Endothelial cell of umbilical vein (primary cell): ENCODE data around the gene SOX18. TPM values are rescaled to one million over a fixed set of nuclear protein-coding genes. Genes with fewer than 3 reads are reported as not detected.
A peak's percentile ranks its signal among the peaks of the same experiment; 100 is the strongest.

Source experiments
- BruUV-seq: library from RNA; stranded (reverse); fragments of 400-500 nt; replicated peaks from 2 replicates; lab custom pipeline; 2021; lab: Mats Ljungman, UMichigan
- CTCF ChIA-PET: fragments of 300-600, 350-600 bp; sonication (Branson Sonifier 250); formaldehyde crosslinking; loops from one replicate; lab custom pipeline; 2021; ENCODE audit warnings: antibody characterized with exemption, inconsistent platforms; lab: Charles Lee
- POLR2A ChIA-PET: fragments of 300-600, 350-600 bp; sonication (Branson Sonifier 250); formaldehyde crosslinking; loops from one replicate; lab custom pipeline; 2021; ENCODE audit warnings: antibody characterized with exemption, inconsistent platforms; lab: Charles Lee
- DNase-seq: peaks from one replicate; pipeline ENCODE4 v3.0.0-alpha.2; 2011; ENCODE audit warnings: low read depth, low spot score
- FAIRE-seq: peaks from 2 replicates; lab custom pipeline; 2011; peaks lifted over from hg19 to GRCh38; lab: Jason Lieb, UNC
- H2AFZ ChIP-seq: 2 replicates; pipeline ENCODE4 v1.6.0; 2012; ENCODE audit warnings: low read depth, low read length, control low read depth, inconsistent platforms
- H3K27ac ChIP-seq: 2 replicates; pipeline ENCODE4 v1.5.1; 2011; ENCODE audit warnings: low read depth, mild to moderate bottlenecking, control low read depth, low read length, moderate library complexity; ENCODE audit not compliant: insufficient read depth
- H3K27me3 ChIP-seq, 2 experiments: 2 replicates each; pipeline versions ENCODE4 v1.6.0 to v1.6.1; 2011; ENCODE audit warnings: low read length in 2 of 2, mixed read lengths in 1 of 2; ENCODE audit not compliant: control insufficient read depth in 2 of 2, insufficient read depth in 2 of 2
- H3K36me3 ChIP-seq, 2 experiments: 2 replicates in 1 of 2; 3 replicates in 1 of 2; pipeline ENCODE4 v1.5.1; 2011; ENCODE audit warnings: low read length in 2 of 2, mild to moderate bottlenecking in 1 of 2, moderate library complexity in 1 of 2; ENCODE audit not compliant: control insufficient read depth in 2 of 2, insufficient read depth in 2 of 2; ENCODE audit errors: extremely low read depth in 1 of 2
- H3K4me1 ChIP-seq: 3 replicates; pipeline ENCODE4 v1.5.1; 2011; ENCODE audit warnings: mild to moderate bottlenecking, low read length; ENCODE audit not compliant: control insufficient read depth, insufficient read depth; ENCODE audit errors: extremely low read depth
- H3K4me2 ChIP-seq: 2 replicates; pipeline ENCODE4 v1.6.1; 2011; ENCODE audit warnings: low read length, control low read depth, mixed read lengths; ENCODE audit not compliant: insufficient read depth
- H3K4me3 ChIP-seq, 3 experiments: fragments of 200-600 bp in 1 of 3; sonication (generic), shearing (Covaris generic) in 1 of 3; replicated peaks in 1 of 3; 2 replicates each; pipeline ENCODE4 v1.5.1; 2011 to 2016; ENCODE audit warnings: control low read depth in 3 of 3, low read length in 3 of 3, mild to moderate bottlenecking in 2 of 3, inconsistent platforms in 1 of 3, low read depth in 1 of 3, moderate library complexity in 1 of 3; ENCODE audit not compliant: insufficient read depth in 1 of 3
- H3K79me2 ChIP-seq: 2 replicates; pipeline ENCODE4 v1.6.0; 2012; ENCODE audit warnings: low read length, inconsistent platforms; ENCODE audit not compliant: control insufficient read depth, insufficient read depth
- H3K9ac ChIP-seq: replicated peaks from 2 replicates; pipeline ENCODE3; 2011; ENCODE audit warnings: low read length, control low read depth; ENCODE audit not compliant: insufficient read depth; ENCODE audit errors: extremely low read depth
- H3K9me1 ChIP-seq: replicated peaks from 3 replicates; pipeline ENCODE4 v1.6.0; 2011; ENCODE audit warnings: mild to moderate bottlenecking, low read length; ENCODE audit not compliant: control insufficient read depth, insufficient read depth; ENCODE audit errors: extremely low read depth
- H3K9me3 ChIP-seq: replicated peaks from 2 replicates; pipeline ENCODE4 v1.5.1; 2012; ENCODE audit warnings: low read length, inconsistent platforms; ENCODE audit not compliant: control insufficient read depth, insufficient read depth
- H4K20me1 ChIP-seq: replicated peaks from 2 replicates; pipeline ENCODE3; 2011; ENCODE audit warnings: mild to moderate bottlenecking, low read length; ENCODE audit not compliant: control insufficient read depth, insufficient read depth; ENCODE audit errors: extremely low read depth
- POLR2AphosphoS5 ChIP-seq: IDR thresholded peaks from 2 replicates; pipeline ENCODE4 v1.6.1; 2012; ENCODE audit warnings: low read depth, mild to moderate bottlenecking, control low read depth, low read length, moderate library complexity; ENCODE audit not compliant: insufficient read depth
- dilution Hi-C: fragments of 300-500 bp; cut with MboI; formaldehyde crosslinking; loops from one replicate; pipeline ENCODE4 v1.15.0; 2019; ENCODE audit warnings: low sequenced_read_pairs; ENCODE audit not compliant: extremely low pct_ligation_motif_present
- intact Hi-C: fragments of 100-400 bp; cut with micrococcal nuclease; formaldehyde crosslinking; loops from one replicate; pipeline ENCODE4 v1.10.0; 2022
- polyA plus RNA-seq, 4 experiments: library from polyadenylated mRNA; depleted of rRNA in 3 of 4; stranded (reverse) in 3 of 4; unstranded in 1 of 4; fragments of >200 nt; gene quantifications; 2 replicates each; pipeline versions ENCODE4 v1.2.1 to v1.2.3, GENCODE V29; 2011 to 2012; ENCODE audit warnings: missing spikeins in 1 of 4
- total RNA-seq: library from RNA; stranded (reverse); gene quantifications from 2 replicates; pipeline ENCODE4 v1.2.3, GENCODE V29; 2021
- TF ChIP-seq, protein P1 (sequence below), 2 donors: IDR thresholded peaks; 1 replicate in 1 of 2; 2 replicates in 1 of 2; pipeline ENCODE4 v1.5.1; 2011; ENCODE audit warnings: low read length in 2 of 2, mild to moderate bottlenecking in 2 of 2, moderate library complexity in 2 of 2, control low read depth in 1 of 2, inconsistent platforms in 1 of 2, low read depth in 1 of 2; ENCODE audit not compliant: insufficient read depth in 1 of 2; ENCODE audit errors: extremely low read depth in 1 of 2

Gene SOX18
- total and polyA plus RNA-seq, 2 donors (not counting 3 experiments of a cell fraction or from before 2014, with no cell fraction given): 20.9 to 175 TPM

DNA sequence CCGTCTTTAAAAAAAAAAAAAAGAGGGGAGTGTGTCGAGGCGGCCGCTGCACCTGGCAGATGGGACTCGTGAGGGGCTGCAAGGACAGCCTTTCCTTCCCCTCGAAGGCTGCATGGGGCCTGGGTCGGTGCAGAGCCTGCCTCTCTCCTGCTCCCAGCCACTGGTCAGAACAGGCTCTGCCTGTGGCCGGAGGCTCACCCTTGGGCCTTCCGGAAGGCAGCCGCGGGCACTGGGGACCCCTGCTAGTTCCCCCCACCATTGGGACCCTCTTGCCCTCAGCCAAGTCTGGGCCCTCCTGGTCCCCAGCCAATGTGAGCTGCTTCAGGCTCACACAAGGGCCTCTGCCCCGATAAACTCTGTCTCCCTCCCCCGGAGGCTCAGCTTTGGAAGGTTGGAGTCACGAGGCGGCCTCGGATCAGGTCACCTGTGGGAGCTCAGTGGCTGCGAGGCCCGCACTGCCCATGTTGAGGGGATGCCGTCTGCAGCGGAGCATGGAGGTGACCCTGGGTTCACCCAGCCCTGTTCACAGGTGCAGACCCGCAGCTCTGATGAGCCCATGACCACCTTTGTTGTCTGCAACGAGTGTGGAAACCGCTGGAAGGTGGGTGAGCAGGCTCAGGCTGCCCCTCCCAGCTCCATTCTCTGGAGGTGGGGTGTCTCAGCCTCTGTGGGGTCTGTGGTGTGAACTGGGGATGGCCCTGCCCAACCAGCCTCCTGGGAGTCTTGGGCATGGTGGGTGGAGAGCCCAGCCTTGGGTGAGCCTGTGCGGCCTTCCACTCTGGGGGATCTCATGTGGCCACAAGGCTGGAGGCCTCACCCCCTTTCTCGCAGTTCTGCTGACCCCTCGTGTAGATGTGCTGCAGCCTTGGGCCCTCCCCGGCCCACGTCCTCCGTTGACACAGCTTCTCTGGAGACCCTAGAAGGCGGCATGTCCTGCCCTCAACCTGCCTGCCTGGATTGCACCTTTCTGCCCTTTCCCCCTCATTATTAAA is 22.2 kb upstream of the SOX18 start:
- peak; percentile 23 for TF ChIP-seq POLR2AphosphoS5
- TF ChIP-seq, protein P1, sequence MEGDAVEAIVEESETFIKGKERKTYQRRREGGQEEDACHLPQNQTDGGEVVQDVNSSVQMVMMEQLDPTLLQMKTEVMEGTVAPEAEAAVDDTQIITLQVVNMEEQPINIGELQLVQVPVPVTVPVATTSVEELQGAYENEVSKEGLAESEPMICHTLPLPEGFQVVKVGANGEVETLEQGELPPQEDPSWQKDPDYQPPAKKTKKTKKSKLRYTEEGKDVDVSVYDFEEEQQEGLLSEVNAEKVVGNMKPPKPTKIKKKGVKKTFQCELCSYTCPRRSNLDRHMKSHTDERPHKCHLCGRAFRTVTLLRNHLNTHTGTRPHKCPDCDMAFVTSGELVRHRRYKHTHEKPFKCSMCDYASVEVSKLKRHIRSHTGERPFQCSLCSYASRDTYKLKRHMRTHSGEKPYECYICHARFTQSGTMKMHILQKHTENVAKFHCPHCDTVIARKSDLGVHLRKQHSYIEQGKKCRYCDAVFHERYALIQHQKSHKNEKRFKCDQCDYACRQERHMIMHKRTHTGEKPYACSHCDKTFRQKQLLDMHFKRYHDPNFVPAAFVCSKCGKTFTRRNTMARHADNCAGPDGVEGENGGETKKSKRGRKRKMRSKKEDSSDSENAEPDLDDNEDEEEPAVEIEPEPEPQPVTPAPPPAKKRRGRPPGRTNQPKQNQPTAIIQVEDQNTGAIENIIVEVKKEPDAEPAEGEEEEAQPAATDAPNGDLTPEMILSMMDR (IDR thresholded peaks at IDR 0.05; ENCODE audit: extremely low read depth in 1 of 2, insufficient read depth in 1 of 2, low read depth in 1 of 2, low read length in 2 of 2): no peak
- ChIA-PET CTCF (interaction anchor here (1.2 to 1.5 kb wide), 3 partner anchors 18 to 33 kb away, joined by 3 to 5 read pairs (median 5); no protein-coding TSS in a partner anchor), POLR2A (interaction anchor here (0.7 kb wide), 1 partner anchor 48 kb away, joined by 6 read pairs; no protein-coding TSS in a partner anchor)
- Histone ChIP-seq H3K27ac (no peak overlapping the region), H4K20me1 (no peaks in the 10 kb centered on the region), H3K4me2 (no peak overlapping the region), H3K9me1 (no peaks in the 10 kb centered on the region), H3K27me3 (no peaks in the 10 kb centered on the region), H3K4me1 (no peaks in the 10 kb centered on the region), H3K79me2 (no peaks in the 10 kb centered on the region), H3K36me3 (peaks cover 0 to 21% of the 10 kb centered on the region in 2 experiments), H3K4me3 (no peak overlapping the region), H3K9me3 (no peaks in the 10 kb centered on the region), H3K9ac (no peak overlapping the region), H2AFZ (no peak overlapping the region)
- no peak for DNase-seq
- no TSS peak for BruUV-seq
- no peak for FAIRE-seq
- intact Hi-C loops (no loop called here), dilution Hi-C loops (no loop called here)
